HG03175 (cell line): ENCODE data around the gene RPL41.
"Not testable (repeated sequence)": the region's sequence is repeated elsewhere in the genome, so short reads cannot be mapped to it uniquely, and the experiment has no call there.

Source experiments
- ATAC-seq: cut with Tn5 transposase; IDR thresholded peaks from one replicate; pipeline ENCODE4 v1.9.1; 2021; ENCODE audit warnings: mild to moderate bottlenecking, moderate library complexity; ENCODE audit not compliant: unreplicated experiment

The RPL41 gene

GRCh38 chr12:56116267-56117081 lies at the start of gene RPL41:
Gene RPL41, plus strand, starts transcription at chr12:56116633.
- ATAC-seq: peak; percentile 40

GRCh38 chr12:56071648-56072047 lies 44.8 kb upstream of the RPL41 start:
- ATAC-seq: no peak

GRCh38 chr12:56074396-56074795 lies 42.0 kb upstream of the RPL41 start:
- ATAC-seq: no peak

- ATAC-seq: not testable (repeated sequence)
Observed at GRCh38 chr12:56077966-56078365, 38.5 kb upstream of the RPL41 start.

- no peak for ATAC-seq
Observed at GRCh38 chr12:56078427-56078826, 38.0 kb upstream of the RPL41 start.

GRCh38 chr12:56078931-56079722 lies 37.3 kb upstream of the RPL41 start:
- ATAC-seq: peak; percentile 72

GRCh38 chr12:56079723-56080555 lies 36.5 kb upstream of the RPL41 start, which contains the start of gene ERBB3:
Gene ERBB3, plus strand, starts transcription at chr12:56080165. Its CDS starts 136 bp downstream, at chr12:56080301.
- no peak for ATAC-seq

GRCh38 chr12:56080556-56081138 lies 35.8 kb upstream of the RPL41 start:
- ATAC-seq: no peak

- no peak for ATAC-seq
Observed at GRCh38 chr12:56081393-56082347, 34.8 kb upstream of the RPL41 start.

- ATAC-seq: no peak
Observed at GRCh38 chr12:56082382-56082781, 34.1 kb upstream of the RPL41 start.

- no peak for ATAC-seq
Observed at GRCh38 chr12:56082967-56083366, 33.5 kb upstream of the RPL41 start.

GRCh38 chr12:56084958-56085543 lies 31.4 kb upstream of the RPL41 start:
- no peak for ATAC-seq

GRCh38 chr12:56086096-56086495 lies 30.3 kb upstream of the RPL41 start:
- no peak for ATAC-seq

- ATAC-seq: no peak
Observed at GRCh38 chr12:56086608-56087007, 29.8 kb upstream of the RPL41 start.

GRCh38 chr12:56087220-56087619 lies 29.2 kb upstream of the RPL41 start:
- no peak for ATAC-seq

- no peak for ATAC-seq
Observed at GRCh38 chr12:56097738-56098137, 18.7 kb upstream of the RPL41 start.

GRCh38 chr12:56098592-56098991 lies 17.8 kb upstream of the RPL41 start:
- no peak for ATAC-seq

GRCh38 chr12:56099787-56100186 lies 16.6 kb upstream of the RPL41 start:
- ATAC-seq: no peak

- no peak for ATAC-seq
Observed at GRCh38 chr12:56101045-56101444, 15.4 kb upstream of the RPL41 start.
